SW480 (cell line): ENCODE measurements around the gene CCDC157.
"Not testable (repeated sequence)": the region's sequence is repeated elsewhere in the genome, so short reads cannot be mapped to it uniquely, and the experiment has no call there.

Experiments
- DNase-seq: peaks from one replicate; pipeline ENCODE4 v3.0.0-alpha.2; 2016; ENCODE audit warnings: low spot score

CCDC157 gene

DNA sequence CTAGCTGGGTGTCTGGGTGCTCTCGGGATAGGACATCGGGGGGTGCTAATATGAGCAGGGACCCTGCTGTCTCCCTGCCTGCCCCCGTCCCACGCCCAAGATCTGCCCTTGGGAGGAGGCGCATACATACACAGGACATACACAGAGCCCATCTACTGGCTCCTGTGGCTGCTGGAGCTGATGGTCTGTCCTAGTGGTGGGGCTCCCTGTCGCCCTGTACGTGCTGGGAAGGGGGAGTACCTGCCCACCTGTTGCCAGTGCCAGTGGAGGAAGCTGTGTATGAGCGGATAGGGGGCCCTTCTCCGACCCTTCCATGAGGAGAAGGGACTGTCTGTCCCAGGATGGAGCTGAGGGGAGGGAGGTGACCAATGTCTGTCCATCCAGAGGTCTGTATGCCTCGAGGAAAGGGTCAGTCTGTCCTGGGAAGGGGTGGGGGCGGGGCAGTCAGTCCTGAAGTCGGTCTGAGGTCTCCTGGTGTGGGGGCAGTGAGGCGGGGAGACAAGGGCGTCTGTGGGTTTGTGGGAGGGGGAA, 31.0 kb upstream of the CCDC157 start:
- no peak for DNase-seq

DNA sequence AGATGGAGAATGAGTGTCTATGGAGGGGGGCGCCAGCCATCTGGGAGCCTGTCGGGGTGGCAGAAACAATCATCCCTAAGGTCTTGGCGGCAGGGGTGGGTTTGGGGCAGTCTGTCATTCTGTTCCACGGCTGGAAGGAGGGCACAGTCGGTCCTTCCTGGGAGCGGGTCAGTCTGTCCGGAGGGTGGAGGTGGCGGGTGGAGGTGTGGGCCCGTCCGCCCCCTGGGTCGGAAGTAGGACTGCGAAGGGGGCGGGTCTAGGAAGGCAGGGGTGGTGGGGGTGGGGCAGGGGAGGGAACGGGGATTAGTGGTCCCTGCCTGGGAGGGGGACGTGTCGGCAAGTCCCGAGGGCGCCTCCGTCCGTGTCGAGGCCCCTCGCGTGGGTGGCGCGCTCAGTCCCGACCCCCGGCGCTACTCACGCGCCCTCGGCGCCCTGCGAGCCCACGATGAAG, 30.5 kb upstream of the CCDC157 start:
- peak; percentile 9 for DNase-seq

GRCh38 chr22:30326706-30327362, 30.0 kb upstream of the CCDC157 start, which contains the start of gene TBC1D10A:
TSS of gene TBC1D10A (minus strand) at chr22:30326941. CDS start at chr22:30326881, 60 bp downstream.
- DNase-seq: peak; percentile 94

- DNase-seq: peak; percentile 64
These were observed 28.9 kb upstream of the CCDC157 start for GRCh38 chr22:30327864-30328345.

DNA sequence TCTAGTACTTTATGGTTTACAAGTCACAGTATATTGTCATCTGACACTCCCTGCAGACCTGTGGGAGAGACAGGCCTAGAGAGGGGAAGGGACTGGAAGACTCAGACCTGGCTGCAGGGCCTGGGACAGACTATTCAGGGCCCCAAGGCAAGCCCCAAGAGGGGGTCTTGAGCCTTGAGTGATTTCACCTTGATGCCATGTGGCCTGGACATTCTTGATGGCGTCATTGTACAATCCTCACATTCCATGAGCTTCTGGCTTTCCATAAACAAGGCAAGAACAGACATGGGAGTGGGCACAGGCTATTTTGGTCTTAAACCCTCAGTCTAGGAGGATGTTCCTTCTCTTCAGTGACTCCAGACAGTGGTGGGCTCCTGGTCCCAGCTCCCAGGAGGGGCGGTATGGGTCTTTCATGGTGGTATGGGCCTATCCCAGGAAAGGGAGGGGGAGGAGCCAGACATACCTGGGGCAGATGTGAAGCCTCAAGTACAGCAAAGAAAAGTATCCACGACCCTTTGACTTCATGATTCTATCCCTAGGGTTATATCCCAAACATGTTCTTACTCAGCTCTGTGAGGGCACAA, 28.2 kb upstream of the CCDC157 start:
- no peak for DNase-seq

DNA sequence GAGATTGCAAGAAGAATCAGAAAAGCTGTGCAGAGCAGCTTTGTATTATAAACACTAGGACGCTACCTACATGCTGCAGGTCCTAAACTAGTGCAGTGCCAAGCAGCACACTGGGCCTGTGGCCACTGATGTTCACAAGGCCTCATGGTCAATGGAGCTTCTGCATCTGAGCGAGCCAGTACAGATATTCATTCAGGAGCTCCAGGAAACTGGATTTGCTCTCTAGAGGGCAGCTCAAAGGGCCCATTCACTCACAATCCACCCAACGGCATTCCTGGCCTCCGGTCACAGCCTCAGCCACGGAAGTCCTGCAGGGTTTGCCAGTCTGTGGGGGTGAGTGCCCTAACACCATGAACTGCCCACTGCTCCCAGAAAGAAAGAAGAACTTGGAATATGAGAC, 24.3 kb upstream of the CCDC157 start:
- DNase-seq: no peak

DNA sequence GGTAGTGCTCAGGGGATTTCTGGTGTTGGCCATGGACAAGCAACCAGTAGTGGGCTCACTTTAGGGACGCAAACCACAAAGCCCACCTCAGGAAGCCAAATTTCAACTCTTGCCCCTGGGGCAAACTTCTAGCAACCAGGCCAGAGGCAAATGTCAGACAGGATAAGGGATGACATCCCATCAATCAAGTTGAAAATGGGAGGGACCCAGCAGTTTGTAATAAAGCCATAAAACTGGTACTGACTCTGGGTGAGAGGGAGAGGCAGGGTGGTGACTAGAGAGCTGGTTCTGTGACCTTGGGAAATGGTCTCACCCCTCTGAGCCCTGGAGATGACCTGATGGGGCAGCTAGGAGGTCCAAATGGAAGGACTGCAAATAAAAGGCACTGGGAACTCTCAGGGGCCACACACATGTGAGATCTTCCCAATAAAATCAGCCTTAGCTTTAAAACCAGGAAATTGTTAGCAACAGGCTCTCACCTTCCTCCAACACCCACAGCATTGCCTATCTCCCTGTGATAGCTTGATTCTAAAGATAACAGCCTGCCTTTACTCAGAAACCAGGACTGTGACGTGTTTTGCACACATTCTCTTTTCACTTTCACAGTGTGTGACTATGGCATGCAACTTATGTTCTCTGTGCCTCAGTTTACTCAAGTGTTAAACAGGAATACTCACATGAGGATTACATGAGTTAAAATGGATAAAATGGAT, 23.7 kb upstream of the CCDC157 start:
- no peak for DNase-seq

GRCh38 chr22:30333707-30334087, 23.1 kb upstream of the CCDC157 start:
- DNase-seq: no peak

- DNase-seq: no peak
These were observed 22.2 kb upstream of the CCDC157 start for GRCh38 chr22:30334646-30335045.

- no peak for DNase-seq
These were observed 21.6 kb upstream of the CCDC157 start for GRCh38 chr22:30335236-30335635.

DNA sequence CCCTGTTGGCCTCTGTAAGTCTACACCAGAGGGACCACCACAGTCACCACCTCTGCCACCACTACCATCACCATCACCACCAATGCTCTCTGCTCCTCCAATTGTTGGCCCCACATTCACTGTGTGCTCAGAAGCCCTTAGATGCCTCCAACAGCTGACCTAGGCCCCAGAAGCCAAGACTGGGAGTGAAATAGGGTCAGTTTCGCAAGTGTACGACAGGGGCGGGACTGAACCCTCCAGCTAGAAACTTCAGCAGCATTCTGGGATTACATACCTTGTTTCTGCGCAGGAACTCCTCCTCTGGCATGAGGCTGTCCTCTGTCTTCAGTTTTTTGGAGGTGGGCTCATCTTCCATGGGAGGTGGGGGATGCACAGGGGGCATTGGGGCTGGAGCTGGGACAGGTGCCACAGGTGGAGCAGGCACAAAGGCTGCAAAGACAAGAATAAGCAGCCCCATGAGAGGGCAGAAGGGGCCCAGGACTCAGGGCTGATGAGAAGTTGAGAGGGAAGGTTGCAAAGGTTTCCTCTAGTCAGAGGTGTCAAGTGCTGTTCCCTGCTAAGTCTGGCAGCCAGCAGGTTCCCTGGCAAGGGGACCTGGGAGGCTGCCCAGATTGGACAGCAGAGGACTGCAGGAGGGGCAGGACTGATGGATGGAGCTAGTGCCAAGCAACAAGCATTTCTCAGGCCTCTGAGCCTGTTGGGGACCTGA, 19.9 kb upstream of the CCDC157 start:
- DNase-seq: no peak

GRCh38 chr22:30337461-30337778, 19.4 kb upstream of the CCDC157 start:
- DNase-seq: no peak

GRCh38 chr22:30338341-30338740, 18.5 kb upstream of the CCDC157 start:
- not testable (repeated sequence) for DNase-seq

GRCh38 chr22:30338802-30339201, 18.0 kb upstream of the CCDC157 start:
- DNase-seq: no peak

GRCh38 chr22:30340911-30341685, 15.7 kb upstream of the CCDC157 start:
- DNase-seq: no peak

DNA sequence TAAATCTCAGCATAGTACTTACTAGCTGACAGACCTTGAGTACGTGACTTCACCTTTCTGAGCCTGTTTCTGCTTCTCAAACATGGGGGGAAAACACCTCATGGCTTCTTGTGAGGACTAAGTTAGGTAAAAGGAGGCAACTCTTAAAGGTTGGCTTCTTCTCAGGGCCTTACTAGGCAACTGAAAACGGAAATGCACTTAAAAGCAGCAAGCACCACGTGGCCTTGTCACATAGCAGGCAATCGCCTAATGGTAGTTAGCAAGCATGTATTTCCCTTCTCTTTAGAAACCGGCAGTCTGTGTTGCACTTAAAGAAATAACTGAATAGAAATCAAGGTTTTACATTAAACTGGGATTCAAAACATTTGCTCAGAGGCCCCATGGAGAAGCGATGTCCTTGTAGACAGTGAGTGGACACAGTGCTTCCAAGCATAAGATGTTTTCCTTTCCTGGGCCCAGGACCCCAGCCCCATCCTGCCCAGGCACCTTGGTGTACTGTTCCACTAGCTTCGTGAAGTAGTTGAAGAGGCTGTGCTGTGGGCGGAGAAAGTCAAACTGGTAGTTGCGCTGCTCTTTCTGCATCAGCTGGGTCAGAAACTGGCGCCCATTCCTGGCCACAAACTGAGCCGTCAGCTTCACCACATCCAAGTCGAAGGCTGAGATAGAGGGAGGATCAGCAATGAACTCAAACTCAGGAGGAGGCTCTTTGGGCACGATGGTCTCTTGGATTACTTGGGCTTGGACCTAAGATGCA, 12.2 kb upstream of the CCDC157 start:
- no peak for DNase-seq

DNA sequence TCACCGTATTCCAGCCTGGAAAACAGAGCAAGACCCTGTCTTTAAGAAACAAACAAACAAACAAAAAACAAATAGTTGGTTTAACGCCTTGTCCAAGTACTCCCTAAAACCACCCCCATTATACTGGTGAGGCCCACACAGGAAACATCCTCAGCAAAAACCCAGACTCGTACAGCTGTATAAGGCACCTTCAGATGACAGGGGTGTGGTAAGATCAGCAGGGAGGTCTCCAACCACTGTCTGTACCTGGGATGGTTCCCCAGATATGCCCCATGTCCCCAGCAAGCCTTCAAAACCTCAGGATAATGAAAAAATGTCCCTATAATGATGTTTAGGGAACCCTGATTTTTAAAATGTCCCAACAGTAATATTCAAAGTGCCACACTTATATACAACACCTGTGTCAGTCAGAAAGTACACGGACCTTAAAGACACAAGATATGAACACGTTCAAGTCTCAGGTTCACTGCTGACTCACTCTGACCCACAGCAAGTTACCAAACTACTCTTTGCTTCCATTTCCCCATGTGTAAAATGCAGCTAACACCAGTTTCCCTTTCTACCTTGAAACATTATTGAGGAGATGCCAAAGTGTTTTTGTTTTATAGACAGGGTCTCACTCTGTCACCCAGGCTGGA, 9.4 kb upstream of the CCDC157 start:
- DNase-seq: no peak

GRCh38 chr22:30348404-30348803, 8.4 kb upstream of the CCDC157 start:
- no peak for DNase-seq

DNA sequence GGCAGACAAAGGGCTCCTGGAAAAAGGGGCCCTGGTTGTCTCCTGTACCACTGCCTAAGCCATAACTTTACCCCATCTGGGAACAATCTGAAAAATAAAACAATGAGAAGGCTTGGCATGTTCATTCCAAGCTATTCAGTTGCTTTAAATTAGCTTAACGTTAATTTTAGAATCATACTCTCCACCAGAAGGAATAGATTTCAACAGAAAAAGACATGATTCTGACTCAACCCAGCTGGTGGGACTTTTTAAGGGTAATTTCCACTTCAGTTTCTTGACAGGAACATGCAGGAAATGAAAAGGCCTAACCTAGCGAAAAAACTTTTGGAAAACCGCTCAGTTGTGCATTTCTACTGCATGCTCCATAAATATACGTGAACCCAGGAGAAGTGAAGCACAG, 8.0 kb upstream of the CCDC157 start:
- DNase-seq: no peak

DNA sequence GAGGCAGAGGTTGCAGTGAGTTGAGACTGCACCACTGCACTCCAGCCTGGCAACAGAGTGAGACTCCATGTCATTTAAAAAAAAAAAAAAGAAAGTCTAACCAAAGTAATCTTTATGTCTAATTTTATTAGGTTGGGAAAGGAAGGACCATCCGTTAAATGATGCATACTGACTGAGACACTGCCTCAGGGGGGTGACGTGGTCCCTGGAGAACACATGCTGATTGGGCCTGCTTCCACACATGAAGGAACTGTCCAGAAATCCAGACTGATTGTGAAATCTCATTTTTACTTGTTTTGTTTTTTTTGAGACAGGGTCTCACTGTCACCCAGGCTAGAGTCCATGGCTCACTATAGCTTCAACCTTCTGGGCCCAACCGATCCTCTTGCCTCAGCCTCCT, 5.6 kb upstream of the CCDC157 start:
- no peak for DNase-seq
